GM21717 (cell line): ENCODE measurements around the gene COX4I2.
"Not testable (repeated sequence)": the region's sequence is repeated elsewhere in the genome, so short reads cannot be mapped to it uniquely, and the experiment has no call there.

Experiments used
- ATAC-seq: cut with Tn5 transposase; IDR thresholded peaks from one replicate; pipeline ENCODE4 v1.9.1; 2021; ENCODE audit warnings: mild to moderate bottlenecking, moderate library complexity; ENCODE audit not compliant: unreplicated experiment

COX4I2 gene

GRCh38 chr20:31606804-31607639, 30.7 kb upstream of the COX4I2 start:
- ATAC-seq = no peak

DNA sequence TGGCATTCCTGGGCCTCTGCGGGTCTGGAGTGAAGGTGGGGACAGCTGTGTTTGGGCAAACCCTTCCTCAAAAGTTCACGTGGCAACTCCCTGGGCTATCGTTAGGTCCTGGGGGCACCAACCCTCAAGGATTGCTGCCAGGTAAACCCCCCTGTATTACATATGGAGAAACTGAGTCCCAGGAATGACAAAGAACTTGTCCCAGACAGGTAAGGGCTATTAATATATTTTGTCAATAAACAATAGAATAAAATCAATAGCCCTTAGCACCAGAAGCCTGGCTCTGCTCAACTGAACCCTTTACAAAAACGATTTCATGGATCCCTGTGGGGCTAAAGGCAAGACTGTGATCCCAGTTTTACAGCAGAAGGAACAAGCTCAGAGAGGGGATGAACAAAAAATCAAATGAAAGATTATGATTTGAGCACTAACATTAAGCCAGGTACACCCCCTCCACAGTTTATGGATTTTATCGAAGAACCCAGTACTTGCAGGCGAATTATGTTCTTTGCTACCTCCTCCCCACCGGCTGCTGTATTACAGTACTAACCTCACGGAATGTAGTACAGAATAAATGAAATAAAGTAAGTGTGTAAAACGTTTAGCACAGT, 30.0 kb upstream of the COX4I2 start:
- no peak for ATAC-seq

- no peak for ATAC-seq
These were observed 29.3 kb upstream of the COX4I2 start for GRCh38 chr20:31608251-31608945.

- not testable (repeated sequence) for ATAC-seq
These were observed 25.5 kb upstream of the COX4I2 start for GRCh38 chr20:31612271-31612640.

DNA sequence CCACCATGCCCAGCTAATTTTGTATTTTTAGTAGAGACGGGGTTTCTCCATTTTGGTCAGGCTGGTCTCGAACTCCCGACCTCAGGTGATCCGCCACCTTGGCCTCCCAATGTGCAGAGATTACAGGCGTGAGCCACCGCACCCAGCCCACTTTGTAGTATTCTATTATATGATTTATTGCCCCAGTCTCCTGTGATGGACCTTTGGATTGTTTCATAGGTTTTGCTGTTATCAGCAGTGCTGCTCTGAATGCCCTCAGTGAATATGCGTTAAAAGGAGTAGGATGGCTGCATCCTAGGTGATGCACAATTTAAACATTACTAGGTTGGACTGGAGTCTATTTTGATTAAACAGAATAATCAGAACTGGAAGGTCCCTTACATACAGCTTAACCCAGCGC, 22.3 kb upstream of the COX4I2 start:
- no peak for ATAC-seq

GRCh38 chr20:31617432-31618104, 20.1 kb upstream of the COX4I2 start:
- ATAC-seq = peak; percentile 49

DNA sequence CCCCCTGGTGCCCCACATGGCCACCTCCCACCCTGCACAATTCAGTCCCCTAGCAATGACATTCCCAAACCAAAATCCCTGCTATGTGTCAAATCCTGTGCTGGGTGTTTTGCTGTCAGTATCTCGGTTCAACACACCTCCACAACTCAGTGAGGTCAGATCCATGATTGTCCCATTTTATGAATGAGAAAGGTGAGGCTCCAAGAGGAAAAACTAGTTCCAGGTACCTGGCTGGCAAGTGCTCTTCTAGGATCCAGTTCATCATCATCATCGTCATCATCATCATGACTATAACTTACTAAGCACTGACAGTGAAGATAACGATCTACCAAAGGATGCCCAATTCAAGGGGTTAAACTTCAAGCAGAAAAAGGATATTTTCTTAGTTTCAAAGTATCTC, 17.5 kb upstream of the COX4I2 start:
- ATAC-seq = no peak

GRCh38 chr20:31623123-31623505, 14.6 kb upstream of the COX4I2 start:
- not testable (repeated sequence) for ATAC-seq

- ATAC-seq = not testable (repeated sequence)
These were observed 11.2 kb upstream of the COX4I2 start for GRCh38 chr20:31626534-31626933.

DNA sequence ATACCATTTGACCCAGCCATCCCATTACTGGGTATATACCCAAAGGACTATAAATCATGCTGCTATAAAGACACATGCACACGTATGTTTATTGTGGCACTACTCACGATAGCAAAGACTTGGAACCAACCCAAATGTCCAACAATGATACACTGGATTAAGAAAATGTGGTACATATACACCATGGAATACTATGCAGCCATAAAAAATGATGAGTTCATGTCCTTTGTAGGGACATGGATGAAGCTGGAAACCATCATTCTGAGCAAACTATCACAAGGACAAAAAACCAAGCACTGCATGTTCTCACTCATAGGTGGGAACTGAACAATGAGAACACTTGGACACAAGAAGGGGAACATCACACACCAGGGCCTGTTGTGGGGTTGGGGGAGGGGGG, 9.7 kb upstream of the COX4I2 start:
- not testable (repeated sequence) for ATAC-seq

DNA sequence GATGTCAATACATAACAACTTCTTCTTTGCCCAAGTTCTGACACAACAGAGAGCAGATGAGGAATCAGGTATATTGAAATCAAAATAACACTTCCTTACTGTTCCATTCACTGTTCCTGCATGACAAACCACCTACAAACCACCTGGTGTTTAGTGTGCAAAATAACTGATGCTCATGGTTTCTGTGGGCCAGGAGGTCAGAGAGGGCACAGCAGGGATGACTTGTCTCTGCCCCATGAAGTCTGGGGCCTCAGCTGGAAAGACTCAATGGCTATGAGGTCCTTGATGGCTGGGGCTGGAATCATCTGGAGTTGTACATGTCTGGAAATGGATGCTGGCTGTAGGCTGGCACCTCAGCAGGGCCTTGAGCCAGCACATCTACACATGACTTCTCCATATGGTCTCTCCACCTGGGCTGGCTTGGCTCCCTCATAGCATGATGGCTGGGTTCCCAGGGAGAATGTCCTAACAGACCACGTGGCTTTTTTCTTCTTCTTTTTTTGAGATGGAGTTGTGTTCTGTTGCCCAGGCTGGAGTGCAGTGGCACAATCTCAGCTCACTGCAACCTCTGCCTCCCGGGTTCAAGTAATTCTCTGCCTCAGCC, 7.4 kb upstream of the COX4I2 start:
- no peak for ATAC-seq

DNA sequence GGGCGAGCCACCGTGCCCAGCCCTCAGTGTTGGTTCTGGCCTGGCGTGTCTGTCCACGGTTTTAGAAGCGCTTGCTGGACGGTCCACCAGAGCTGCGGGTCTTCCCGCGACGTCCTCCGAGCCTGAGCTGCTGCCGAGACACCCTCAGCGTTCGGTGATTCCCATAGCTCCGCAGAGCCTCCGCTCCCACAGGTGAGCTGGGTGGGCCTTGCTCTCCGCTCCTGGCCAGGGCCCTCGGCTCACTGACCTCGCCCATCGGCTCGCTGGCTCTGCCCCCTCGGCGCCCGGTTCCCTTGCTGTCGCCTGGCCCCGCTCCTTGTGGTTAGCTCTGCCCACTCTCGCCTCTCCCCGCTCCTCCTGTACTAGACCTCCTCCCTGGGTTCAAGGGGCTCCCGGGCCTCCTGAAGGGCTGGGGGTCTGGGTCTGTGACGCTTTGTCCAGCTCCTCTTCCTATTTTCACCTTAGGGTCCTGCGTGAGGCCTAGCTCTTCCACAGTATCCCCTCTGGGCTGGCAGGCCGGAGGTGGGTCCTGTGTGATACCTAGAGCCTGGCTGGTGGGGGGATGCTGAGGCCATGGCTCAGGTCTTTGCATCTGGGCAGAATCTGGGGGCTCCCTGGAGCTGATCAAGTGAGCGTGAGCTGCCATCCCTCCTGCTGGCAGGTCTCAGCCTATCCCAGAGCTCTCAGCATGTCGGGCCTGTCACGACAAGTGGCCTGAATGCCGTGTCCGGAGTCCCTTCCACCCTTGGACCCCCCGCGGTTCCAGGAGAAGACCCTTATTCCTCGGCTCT, 5.0 kb upstream of the COX4I2 start:
- ATAC-seq = no peak

- ATAC-seq = no peak
These were observed 4.3 kb upstream of the COX4I2 start for GRCh38 chr20:31633339-31633914.

GRCh38 chr20:31638317-31638716, 605 bp downstream of the COX4I2 start:
- ATAC-seq = no peak

DNA sequence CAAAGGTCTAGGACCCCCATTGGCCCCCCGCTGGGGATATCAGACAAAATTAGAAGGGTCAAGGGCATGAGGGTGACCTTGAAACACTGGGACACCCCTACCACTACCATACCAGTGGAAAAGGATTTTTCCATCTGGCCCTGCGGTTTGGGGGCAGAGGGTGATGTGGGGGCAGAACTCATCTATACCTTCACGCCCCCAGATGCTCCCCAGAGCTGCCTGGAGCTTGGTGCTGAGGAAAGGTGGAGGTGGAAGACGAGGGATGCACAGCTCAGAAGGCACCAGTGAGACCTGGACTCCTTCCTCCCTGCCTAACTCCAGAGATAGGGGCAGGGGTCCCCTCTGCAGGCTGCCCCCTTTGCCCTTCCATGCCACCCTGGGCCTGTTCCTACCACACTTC, 1.1 kb downstream of the COX4I2 start:
- ATAC-seq = no peak

- no peak for ATAC-seq
These were observed 2.5 kb downstream of the COX4I2 start for GRCh38 chr20:31640259-31640658.

DNA sequence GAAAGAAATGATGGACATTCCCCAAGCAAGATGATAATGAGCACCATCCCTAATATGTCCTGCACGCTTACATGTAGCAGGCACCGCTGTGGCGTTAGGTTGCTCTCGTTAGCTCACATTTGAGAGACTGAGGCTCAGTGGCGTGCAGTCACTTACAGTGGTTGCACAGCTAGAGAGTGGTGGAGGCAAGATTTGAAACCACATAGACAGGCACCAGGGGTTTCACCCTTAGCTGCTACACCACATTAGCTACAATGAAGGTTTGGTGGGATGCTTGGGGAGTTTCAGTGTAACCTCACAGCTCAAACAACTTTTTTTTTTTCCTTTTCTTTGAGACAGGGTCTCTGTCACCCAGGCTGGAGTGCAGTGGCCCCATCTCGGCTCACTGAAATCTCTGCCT, 3.7 kb downstream of the COX4I2 start:
- ATAC-seq = no peak

DNA sequence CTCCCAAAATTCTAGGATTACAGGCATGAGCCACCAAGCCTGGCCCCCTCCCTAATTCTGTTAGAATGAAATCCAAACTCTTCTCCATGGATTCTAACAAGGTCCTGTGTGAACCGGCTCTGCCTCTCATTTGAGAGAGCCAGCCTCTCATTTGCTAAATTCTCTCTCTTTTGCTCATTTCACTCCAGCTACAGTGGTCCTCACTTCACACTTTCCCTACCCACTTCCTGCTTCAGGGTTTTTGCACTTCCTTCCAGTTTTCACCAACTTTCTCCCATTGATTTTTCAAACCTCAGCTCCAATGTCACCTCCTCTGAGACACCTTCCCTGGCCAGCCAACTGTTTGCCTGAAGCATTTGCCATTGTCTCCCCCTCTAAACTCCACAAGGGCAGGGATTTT, 5.1 kb downstream of the COX4I2 start:
- ATAC-seq = no peak

GRCh38 chr20:31643522-31643921, 5.8 kb downstream of the COX4I2 start:
- no peak for ATAC-seq

GRCh38 chr20:31644701-31645100, 7.0 kb downstream of the COX4I2 start:
- no peak for ATAC-seq
